Measurements from ENCODE around the gene VPS41. TPM values are rescaled to one million over a fixed set of nuclear protein-coding genes. Genes with fewer than 3 reads are reported as not detected.

VPS41 gene
- polyA plus RNA-seq, 1 of the 3 experiments (the other 2 are of a cell fraction) = 20.4 TPM

DNA sequence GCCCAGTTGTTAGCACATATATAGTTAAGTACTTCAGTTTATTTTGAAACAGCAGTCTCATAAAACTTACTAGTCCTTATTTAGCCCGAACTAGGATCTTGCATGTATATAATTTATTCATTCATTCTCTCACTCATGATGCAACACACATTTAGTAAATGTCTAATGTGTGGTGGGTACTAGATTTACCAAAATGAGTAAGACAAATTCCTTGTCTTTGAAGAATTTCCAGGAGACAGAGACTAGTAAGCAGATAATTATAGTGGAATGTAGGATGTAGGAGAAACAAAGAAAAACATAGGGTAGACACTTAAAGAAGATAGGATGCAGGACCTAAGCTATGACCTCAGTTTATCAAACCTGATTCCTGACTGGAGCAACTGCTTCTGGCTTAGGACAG is 157.6 kb downstream of the VPS41 start (continued):
- no peak for TF ChIP-seq MEF2A (IDR thresholded peaks at IDR 0.05; ENCODE audit: borderline replicate concordance, low read depth)
- no peak for TF ChIP-seq CHD2 (IDR thresholded peaks at IDR 0.05; ENCODE audit: low read length, partially characterized antibody)
- no peak for TF ChIP-seq POLR2AphosphoS5 (IDR thresholded peaks at IDR 0.05; ENCODE audit: low read depth, low read length)

DNA sequence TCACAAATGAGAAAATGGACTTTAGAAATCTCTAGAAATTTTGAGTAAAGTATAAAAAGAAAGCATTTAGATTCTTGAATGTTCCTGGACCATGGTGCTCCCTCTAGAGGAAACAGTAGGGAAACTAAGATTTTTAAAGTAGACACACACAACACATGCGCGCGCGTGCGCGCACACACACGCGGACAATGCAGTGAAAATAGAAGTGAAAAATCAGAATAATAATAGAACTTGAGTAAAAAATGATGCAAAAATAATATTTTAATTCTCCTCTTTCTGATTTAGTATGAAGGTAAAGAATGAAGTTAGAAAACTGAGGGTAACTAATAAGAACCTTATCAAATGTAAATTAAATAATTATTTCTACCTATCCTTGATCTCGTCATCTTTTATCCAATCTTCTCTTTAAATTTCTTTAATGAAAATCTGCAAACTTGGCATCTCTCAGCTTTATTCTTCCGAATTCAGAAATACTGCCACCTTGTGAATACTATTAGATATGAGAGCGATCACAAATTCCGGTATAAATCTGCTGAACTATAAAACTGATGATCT is 160.9 kb downstream of the VPS41 start:
- Histone ChIP-seq H3F3A (replicated peaks; ENCODE audit: insufficient read depth) (no peaks in the 10 kb centered on the region), H3K36me3 (replicated peaks in 1 of 2; ENCODE audit: control insufficient read depth in 1 of 2, insufficient read depth in 2 of 2, low read length in 1 of 2) (peaks cover 46 to 85% of the 10 kb centered on the region in 2 experiments), H3K27me3 (ENCODE audit: insufficient read depth) (no peaks in the 10 kb centered on the region), H3K4me3 (ENCODE audit: low read depth in 2 of 2, low read length in 1 of 2) (no peak overlapping the region), H3K4me1 (ENCODE audit: control insufficient read depth in 1 of 2, insufficient read depth in 2 of 2, low read depth in 1 of 2, low read length in 1 of 2) (0 out of 4 replicates have a peak, but pooled peaks cover 0 to 3% of the 10 kb centered on the region in 2 experiments), H3K27ac (ENCODE audit: low read depth in 2 of 2, low read length in 1 of 2) (no peak overlapping the region), H4K20me1 (ENCODE audit: insufficient read depth) (no peaks in the 10 kb centered on the region), H3K79me2 (ENCODE audit: insufficient read depth) (no peaks in the 10 kb centered on the region), H3K9me3 (no peaks in the 10 kb centered on the region), H3K4me2 (no peak overlapping the region), H3K9ac (no peak overlapping the region), H3K9me2 (no peaks in the 10 kb centered on the region), H2AFZ (ENCODE audit: low read depth) (no peak overlapping the region)
- WGBS (ENCODE audit: low lambda C conversion rate) = 97% methylated on average over 12 of the region's 12 CpGs
- ChIA-PET CTCF (interaction anchor here (0.5 to 3.1 kb wide), 10 partner anchors 7 to 111 kb away, joined by 3 to 28 read pairs (median 4); no protein-coding TSS in a partner anchor), POLR2A (no interaction called here)
- peak; percentile 16 for DNase-seq
- TF ChIP-seq SMC3 (IDR thresholded peaks at IDR 0.05; ENCODE audit: low read depth, low read length) (peak; percentile 9; the same call in 1 of the 2 replicates), GATA2 (CRISPR knock-in tag; IDR thresholded peaks at IDR 0.05) (no peak), NRF1 (IDR thresholded peaks at IDR 0.05; ENCODE audit: low read depth, low read length) (no peak)
- TF ChIP-seq, protein P1, sequence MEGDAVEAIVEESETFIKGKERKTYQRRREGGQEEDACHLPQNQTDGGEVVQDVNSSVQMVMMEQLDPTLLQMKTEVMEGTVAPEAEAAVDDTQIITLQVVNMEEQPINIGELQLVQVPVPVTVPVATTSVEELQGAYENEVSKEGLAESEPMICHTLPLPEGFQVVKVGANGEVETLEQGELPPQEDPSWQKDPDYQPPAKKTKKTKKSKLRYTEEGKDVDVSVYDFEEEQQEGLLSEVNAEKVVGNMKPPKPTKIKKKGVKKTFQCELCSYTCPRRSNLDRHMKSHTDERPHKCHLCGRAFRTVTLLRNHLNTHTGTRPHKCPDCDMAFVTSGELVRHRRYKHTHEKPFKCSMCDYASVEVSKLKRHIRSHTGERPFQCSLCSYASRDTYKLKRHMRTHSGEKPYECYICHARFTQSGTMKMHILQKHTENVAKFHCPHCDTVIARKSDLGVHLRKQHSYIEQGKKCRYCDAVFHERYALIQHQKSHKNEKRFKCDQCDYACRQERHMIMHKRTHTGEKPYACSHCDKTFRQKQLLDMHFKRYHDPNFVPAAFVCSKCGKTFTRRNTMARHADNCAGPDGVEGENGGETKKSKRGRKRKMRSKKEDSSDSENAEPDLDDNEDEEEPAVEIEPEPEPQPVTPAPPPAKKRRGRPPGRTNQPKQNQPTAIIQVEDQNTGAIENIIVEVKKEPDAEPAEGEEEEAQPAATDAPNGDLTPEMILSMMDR (IDR thresholded peaks at IDR 0.05) = peak; percentile 66

DNA sequence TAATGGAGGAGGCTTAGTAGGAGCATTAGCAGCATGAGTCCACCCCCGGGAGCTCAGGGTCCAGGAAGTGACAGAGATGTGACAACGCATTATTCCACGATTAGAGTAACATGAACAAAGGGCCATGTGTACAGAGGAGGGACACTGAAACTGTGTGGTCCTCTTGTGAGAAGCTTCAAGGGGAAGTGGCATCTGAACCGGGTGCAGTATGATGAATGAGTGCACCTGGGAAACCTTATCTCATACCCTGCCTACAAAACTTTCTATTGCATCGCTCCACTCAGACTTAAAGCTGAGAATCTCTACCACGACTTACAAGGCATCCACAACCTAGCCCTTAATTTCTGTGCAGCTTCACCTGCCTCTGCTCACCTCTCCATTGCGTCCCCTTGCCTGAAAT is 162.6 kb downstream of the VPS41 start:
- no peaks in the 10 kb centered on the region for H3K27me3 ChIP-seq (ENCODE audit: insufficient read depth)
- H3K9ac ChIP-seq = no peak overlapping the region
- 96% methylated on average over 7 of the region's 7 CpGs for WGBS (ENCODE audit: low lambda C conversion rate)
- no peak overlapping the region for H3K4me3 ChIP-seq (ENCODE audit: low read depth in 2 of 2, low read length in 1 of 2)
- no peaks in the 10 kb centered on the region for H3K9me2 ChIP-seq
- ChIA-PET POLR2A (no interaction called here), CTCF (interaction anchor here (1.3 to 2.3 kb wide), 2 partner anchors 9 to 69 kb away, joined by 3 to 6 read pairs; no protein-coding TSS in a partner anchor)
- H2AFZ ChIP-seq (ENCODE audit: low read depth) = no peak overlapping the region
- H3K27ac ChIP-seq (ENCODE audit: low read depth in 2 of 2, low read length in 1 of 2) = no peak overlapping the region
- no peak for TF ChIP-seq ELF1 (IDR thresholded peaks at IDR 0.05)
- H4K20me1 ChIP-seq (ENCODE audit: insufficient read depth) = no peaks in the 10 kb centered on the region
- peaks cover 53 to 86% of the 10 kb centered on the region in 2 experiments for H3K36me3 ChIP-seq (replicated peaks in 1 of 2; ENCODE audit: control insufficient read depth in 1 of 2, insufficient read depth in 2 of 2, low read length in 1 of 2)
- H3K4me2 ChIP-seq = no peak overlapping the region
- H3F3A ChIP-seq (replicated peaks; ENCODE audit: insufficient read depth) = no peaks in the 10 kb centered on the region
- H3K79me2 ChIP-seq (ENCODE audit: insufficient read depth) = no peaks in the 10 kb centered on the region
- H3K9me3 ChIP-seq = no peaks in the 10 kb centered on the region
- 0 out of 4 replicates have a peak, but pooled peaks cover 0 to 3% of the 10 kb centered on the region in 2 experiments for H3K4me1 ChIP-seq (ENCODE audit: control insufficient read depth in 1 of 2, insufficient read depth in 2 of 2, low read depth in 1 of 2, low read length in 1 of 2)
- no peak for DNase-seq
